SK-N-SH (cell line): ENCODE results near the gene RBM47.

Experiments
- CTCF ChIP-seq: fragments of 200-600 bp; sonication (generic); IDR thresholded peaks from 2 replicates; pipeline ENCODE4 v1.6.1; 2017; ENCODE audit warnings: antibody characterized with exemption, mild to moderate bottlenecking, moderate library complexity
- EZH2phosphoT487 ChIP-seq: fragments of 200-600 bp; sonication (generic); IDR thresholded peaks from 2 replicates; pipeline ENCODE4 v1.6.1; 2017; ENCODE audit warnings: low read depth, mixed run types, mild to moderate bottlenecking, antibody characterized with exemption, moderate library complexity, borderline replicate concordance
- FOXM1 ChIP-seq: IDR thresholded peaks from 2 replicates; pipeline ENCODE4 v1.4.0; 2012; ENCODE audit warnings: low read depth, mild to moderate bottlenecking
- JUND ChIP-seq: IDR thresholded peaks from 2 replicates; pipeline ENCODE4 v1.4.0; 2012
- NRF1 ChIP-seq: IDR thresholded peaks from 2 replicates; pipeline ENCODE4 v1.6.1; 2012; ENCODE audit warnings: low read depth, mild to moderate bottlenecking, low read length
- PBX3 ChIP-seq: IDR thresholded peaks from 2 replicates; pipeline ENCODE4; 2012
- SIN3A ChIP-seq: IDR thresholded peaks from 2 replicates; pipeline ENCODE4 v1.6.1; 2012; ENCODE audit warnings: low read depth, mild to moderate bottlenecking, low read length, moderate library complexity, borderline replicate concordance
- TAF1 ChIP-seq: IDR thresholded peaks from 2 replicates; pipeline ENCODE4 v1.6.1; 2012; ENCODE audit warnings: low read depth, mild to moderate bottlenecking, low read length, moderate library complexity, borderline replicate concordance
- TF ChIP-seq, protein P1 (sequence below): IDR thresholded peaks from 2 replicates; pipeline ENCODE4 v1.4.0; 2012; ENCODE audit warnings: low read depth, borderline replicate concordance

- no peak for TF ChIP-seq CTCF
- no peak for TF ChIP-seq SIN3A
- no peak for TF ChIP-seq EZH2phosphoT487
- TF ChIP-seq TAF1: no peak
- TF ChIP-seq PBX3: no peak
- TF ChIP-seq, protein P1, sequence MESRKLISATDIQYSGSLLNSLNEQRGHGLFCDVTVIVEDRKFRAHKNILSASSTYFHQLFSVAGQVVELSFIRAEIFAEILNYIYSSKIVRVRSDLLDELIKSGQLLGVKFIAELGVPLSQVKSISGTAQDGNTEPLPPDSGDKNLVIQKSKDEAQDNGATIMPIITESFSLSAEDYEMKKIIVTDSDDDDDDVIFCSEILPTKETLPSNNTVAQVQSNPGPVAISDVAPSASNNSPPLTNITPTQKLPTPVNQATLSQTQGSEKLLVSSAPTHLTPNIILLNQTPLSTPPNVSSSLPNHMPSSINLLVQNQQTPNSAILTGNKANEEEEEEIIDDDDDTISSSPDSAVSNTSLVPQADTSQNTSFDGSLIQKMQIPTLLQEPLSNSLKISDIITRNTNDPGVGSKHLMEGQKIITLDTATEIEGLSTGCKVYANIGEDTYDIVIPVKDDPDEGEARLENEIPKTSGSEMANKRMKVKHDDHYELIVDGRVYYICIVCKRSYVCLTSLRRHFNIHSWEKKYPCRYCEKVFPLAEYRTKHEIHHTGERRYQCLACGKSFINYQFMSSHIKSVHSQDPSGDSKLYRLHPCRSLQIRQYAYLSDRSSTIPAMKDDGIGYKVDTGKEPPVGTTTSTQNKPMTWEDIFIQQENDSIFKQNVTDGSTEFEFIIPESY: no peak
- TF ChIP-seq FOXM1: no peak
- TF ChIP-seq NRF1: no peak
- TF ChIP-seq JUND: no peak
Measured at GRCh38 chr4:40550196-40550595, 79.5 kb downstream of the RBM47 start.
